ENCODE data around the gene POMP.

- peak; percentile 53 to 70 (median 55) for TF ChIP-seq CTCF (IDR thresholded peaks at IDR 0.05)
- TF ChIP-seq POLR2AphosphoS5 (IDR thresholded peaks at IDR 0.05): no peak
Measured at GRCh38 chr13:28636677-28637317, 22.1 kb upstream of the POMP start.
